Spinal cord (tissue), 10 donors: ENCODE measurements around the gene THOP1. TPM values are rescaled to one million over a fixed set of nuclear protein-coding genes. Genes with fewer than 3 reads are reported as not detected.

Source experiments
- DNase-seq, 6 donors: peaks; one replicate each; pipeline versions ENCODE4 v3.0.0 to v3.0.0-alpha.2; 2013 to 2015; ENCODE audit warnings: low spot score in 6 of 6, low read depth in 4 of 6
- H3K27ac ChIP-seq: one replicate; pipeline ENCODE4 v1.5.1; 2013; ENCODE audit warnings: low read depth, low read length, control low read depth
- H3K27me3 ChIP-seq: one replicate; pipeline ENCODE4 v1.6.1; 2013; ENCODE audit warnings: low read length; ENCODE audit not compliant: control insufficient read depth, insufficient read depth
- H3K36me3 ChIP-seq: one replicate; pipeline ENCODE4 v1.6.1; 2013; ENCODE audit warnings: low read length; ENCODE audit not compliant: control insufficient read depth, insufficient read depth
- H3K4me1 ChIP-seq: one replicate; pipeline ENCODE4 v1.6.1; 2013; ENCODE audit warnings: low read length; ENCODE audit not compliant: control insufficient read depth, insufficient read depth
- H3K4me3 ChIP-seq: one replicate; pipeline ENCODE4 v1.5.1; 2013; ENCODE audit warnings: low read depth, low read length, control low read depth
- H3K9me3 ChIP-seq: one replicate; pipeline ENCODE4 v1.6.1; 2013; ENCODE audit warnings: low read length; ENCODE audit not compliant: control insufficient read depth, insufficient read depth
- WGBS: methylation state at CpG from one replicate; pipeline ENCODE4 v1.1.5; 2013; ENCODE audit warnings: missing lambda C conversion rate; ENCODE audit not compliant: insufficient coverage; 5-methylcytosine and 5-hydroxymethylcytosine counted together
- polyA plus RNA-seq, 2 donors: library from polyadenylated mRNA; unstranded; fragments of 120-200 nt; gene quantifications; one replicate each; pipeline ENCODE4 v1.2.1, GENCODE V29; 2013; ENCODE audit not compliant: insufficient read length in 2 of 2
- total RNA-seq, 2 donors: library from RNA; depleted of rRNA in 1 of 2; stranded (reverse); fragments of 120-200 nt in 1 of 2; fragments of >200 nt in 1 of 2; gene quantifications; one replicate each; pipeline versions ENCODE4 v1.2.3 to v1.2.4, GENCODE V29; 2013 to 2014
- donor health status: healthy.

Gene THOP1
- total and polyA plus RNA-seq, 4 donors: 42.2 to 89.0 (median 63.1) TPM

DNA sequence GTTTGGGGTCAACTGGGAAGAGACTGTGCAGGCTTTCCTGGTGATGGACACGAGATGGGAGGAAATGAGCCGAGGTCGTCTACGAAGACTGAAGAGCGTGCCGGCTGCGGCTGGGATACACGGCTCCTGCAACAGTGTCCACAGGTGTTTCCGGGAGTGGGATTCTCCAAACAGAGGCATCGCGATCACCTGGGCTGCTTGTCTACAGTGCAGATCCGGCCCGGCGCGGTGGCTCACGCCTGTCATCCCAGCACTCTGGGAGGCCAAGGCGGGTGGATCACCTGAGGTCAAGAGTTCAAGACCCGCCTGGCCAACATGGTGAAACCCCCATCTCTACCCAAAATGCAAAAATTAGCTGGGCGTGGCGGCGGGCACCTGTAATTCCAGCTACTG, 33.9 kb upstream of the THOP1 start:
- H3K27ac ChIP-seq: no peak overlapping the region
- H3K36me3 ChIP-seq: peaks cover 39% of the 10 kb centered on the region
- H3K4me1 ChIP-seq: peaks cover 7% of the 10 kb centered on the region
- WGBS: 93% methylated on average over 20 of the region's 21 CpGs
- H3K27me3 ChIP-seq: no peaks in the 10 kb centered on the region
- no peak overlapping the region for H3K4me3 ChIP-seq
- DNase-seq: no peak
- H3K9me3 ChIP-seq: no peaks in the 10 kb centered on the region

DNA sequence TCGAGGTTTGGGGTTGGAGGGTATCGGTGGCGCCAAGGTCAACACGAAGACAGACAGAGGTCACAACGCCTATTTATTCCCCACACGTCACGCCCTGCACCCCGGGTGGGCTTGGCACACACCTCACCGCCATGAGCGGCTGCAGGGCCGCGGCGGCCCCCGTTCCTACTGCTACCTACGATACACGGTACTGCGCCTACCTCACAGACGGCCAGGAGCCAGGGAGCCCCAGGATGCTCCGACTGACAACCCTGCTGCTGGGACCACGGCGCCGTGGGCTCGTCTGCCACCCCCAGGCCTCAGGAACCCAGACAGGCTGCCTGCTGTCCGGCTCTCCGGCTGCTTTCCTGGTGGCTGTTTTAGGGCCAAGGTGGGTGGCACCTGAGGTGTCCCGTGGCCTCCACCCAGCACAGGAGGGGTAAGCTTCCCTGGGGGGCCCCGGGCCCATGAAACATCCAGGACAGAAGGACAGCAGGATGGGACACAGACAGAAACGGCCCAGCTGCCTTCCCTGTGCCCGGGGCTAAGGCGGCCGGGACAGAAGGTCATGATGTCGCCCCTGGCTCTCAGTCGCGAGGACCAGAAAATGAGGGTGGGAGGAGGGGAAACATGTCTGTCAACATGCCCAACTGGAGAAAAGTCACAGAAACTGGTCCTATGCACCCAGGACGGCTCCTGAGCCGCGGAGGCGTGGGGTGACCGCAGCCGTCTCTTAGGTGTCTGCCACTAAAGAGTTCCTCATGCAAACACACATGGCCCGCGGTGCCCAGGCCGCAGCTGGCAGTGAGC, 30.4 kb upstream of the THOP1 start:
- no peaks in the 10 kb centered on the region for H3K4me1 ChIP-seq
- H3K9me3 ChIP-seq: no peaks in the 10 kb centered on the region
- no peaks in the 10 kb centered on the region for H3K27me3 ChIP-seq
- no peak overlapping the region for H3K4me3 ChIP-seq
- no peak overlapping the region for H3K27ac ChIP-seq
- WGBS: 95% methylated on average over 43 of the region's 43 CpGs
- H3K36me3 ChIP-seq: peaks cover 73% of the 10 kb centered on the region
- no peak for DNase-seq

DNA sequence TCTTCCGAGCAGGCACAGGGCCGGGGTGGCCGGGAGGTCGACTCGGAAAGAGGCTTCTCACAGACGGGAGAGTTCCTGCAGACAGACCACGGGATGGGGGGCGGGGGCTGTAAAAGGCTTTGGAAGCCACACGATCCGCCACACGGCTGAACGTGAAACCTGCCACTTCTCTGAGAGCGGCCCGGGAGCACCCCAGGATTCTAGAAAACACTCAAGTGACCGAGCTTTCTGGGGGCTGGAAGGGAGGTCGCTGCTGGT, 29.9 kb upstream of the THOP1 start:
- Histone ChIP-seq H3K27me3 (no peaks in the 10 kb centered on the region), H3K36me3 (peaks cover 74% of the 10 kb centered on the region), H3K4me1 (no peaks in the 10 kb centered on the region)

DNA sequence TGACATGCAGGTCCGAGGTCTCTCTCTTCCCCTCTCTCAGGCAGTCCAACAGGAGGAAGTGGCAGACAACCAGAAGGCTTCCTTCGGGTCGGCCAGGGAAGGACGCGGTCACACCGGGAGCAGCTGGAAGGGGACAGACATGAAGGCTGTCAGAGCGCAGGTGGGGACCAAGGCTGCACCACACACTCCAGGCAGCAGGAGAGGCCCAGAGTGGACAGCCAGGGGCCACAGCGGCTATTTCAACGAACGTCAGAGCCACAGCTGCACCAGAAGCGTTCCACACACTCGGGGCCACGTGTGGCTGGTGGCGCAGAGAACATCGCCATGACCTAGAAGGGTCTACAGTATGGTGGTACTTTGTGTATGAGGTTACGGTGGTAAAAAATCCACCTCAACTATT, 29.5 kb upstream of the THOP1 start:
- H3K4me3 ChIP-seq: no peak overlapping the region
- DNase-seq: no peak
- H3K36me3 ChIP-seq: peaks cover 78% of the 10 kb centered on the region
- WGBS: 93% methylated on average over 9 of the region's 16 CpGs
- no peaks in the 10 kb centered on the region for H3K4me1 ChIP-seq
- no peaks in the 10 kb centered on the region for H3K9me3 ChIP-seq
- H3K27me3 ChIP-seq: no peaks in the 10 kb centered on the region
- H3K27ac ChIP-seq: no peak overlapping the region

More for the DNA sequence above, 29.9 kb upstream of the THOP1 start:
- no peaks in the 10 kb centered on the region for H3K9me3 ChIP-seq
- 86% methylated on average over 16 of the region's 16 CpGs for WGBS
- no peak overlapping the region for H3K27ac ChIP-seq
- DNase-seq: no peak
- H3K4me3 ChIP-seq: no peak overlapping the region

DNA sequence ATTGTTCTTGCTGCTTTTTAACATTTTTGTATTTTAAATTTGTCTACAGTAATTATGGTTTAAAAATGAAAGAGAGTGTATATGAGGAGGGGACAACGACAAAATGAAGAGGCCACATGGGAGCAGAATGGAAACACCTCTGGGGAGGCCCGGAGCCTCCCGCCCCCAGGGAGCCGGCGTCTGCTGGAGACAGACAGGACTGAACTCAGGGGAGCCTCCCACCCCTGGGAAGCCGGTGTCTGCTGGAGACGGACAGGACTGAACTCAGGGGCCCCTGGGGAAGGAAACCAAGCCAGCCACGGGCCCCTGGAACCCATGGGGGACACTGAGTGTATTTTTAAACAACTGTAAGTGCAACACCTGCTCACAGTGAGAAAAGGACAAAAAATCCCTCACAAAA, 28.8 kb upstream of the THOP1 start:
- no peak for DNase-seq
- Histone ChIP-seq H3K4me3 (no peak overlapping the region), H3K27me3 (no peaks in the 10 kb centered on the region), H3K9me3 (no peaks in the 10 kb centered on the region), H3K36me3 (peaks cover 85% of the 10 kb centered on the region), H3K4me1 (no peaks in the 10 kb centered on the region), H3K27ac (no peak overlapping the region)
- WGBS: 95% methylated on average over 7 of the region's 8 CpGs

DNA sequence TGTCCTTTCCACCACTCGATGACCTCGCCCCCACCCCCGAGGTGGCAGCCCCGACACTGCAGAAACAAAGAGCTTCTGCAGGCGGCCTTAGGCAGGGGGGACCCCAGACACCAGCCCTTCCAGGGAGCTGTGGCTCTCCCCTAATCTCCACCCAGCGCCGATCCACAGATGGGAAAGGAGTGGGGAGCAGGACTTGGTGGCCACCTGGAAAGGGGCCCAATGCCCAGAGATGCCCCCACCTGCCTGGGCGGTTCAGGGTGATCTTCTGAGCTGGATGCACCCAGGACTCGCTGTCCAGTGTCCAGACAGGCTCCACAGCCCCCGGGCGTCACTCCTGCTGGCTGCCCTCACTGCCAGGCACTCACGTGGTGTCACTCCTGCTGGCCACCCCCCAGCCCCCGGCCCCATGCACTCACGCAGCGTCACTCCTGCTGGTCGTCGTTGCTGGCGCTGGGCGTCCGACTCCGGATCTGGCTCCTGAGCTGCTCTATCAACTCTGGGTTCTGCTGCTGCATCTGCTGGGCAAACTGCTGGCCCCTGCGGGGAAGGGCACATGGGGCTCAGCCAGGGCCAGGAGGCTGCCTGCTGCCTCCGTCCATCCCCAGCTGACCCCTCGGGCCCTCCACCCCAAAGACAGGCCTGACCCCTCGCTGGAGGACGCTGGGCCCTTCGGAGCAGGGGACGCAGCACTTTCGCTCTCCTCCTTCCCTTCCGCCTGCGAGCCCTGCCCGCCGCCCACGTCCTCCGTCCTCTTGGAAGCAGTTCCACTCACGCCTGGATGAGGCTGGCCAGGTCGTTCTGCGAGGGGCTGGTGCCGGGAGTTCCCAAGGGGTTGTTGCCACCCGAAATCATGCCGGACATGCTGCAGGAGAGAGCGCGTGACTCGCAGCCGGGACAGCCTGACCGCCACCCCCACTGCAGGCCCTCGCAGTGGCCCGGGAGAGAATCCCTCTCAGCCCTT, 28.1 kb upstream of the THOP1 start:
- H3K27me3 ChIP-seq: no peaks in the 10 kb centered on the region
- WGBS: 95% methylated on average over 46 of the region's 48 CpGs
- H3K4me3 ChIP-seq: no peak overlapping the region
- no peak overlapping the region for H3K27ac ChIP-seq
- no peaks in the 10 kb centered on the region for H3K9me3 ChIP-seq
- no peaks in the 10 kb centered on the region for H3K4me1 ChIP-seq
- peaks cover 92% of the 10 kb centered on the region for H3K36me3 ChIP-seq
- DNase-seq: no peak

DNA sequence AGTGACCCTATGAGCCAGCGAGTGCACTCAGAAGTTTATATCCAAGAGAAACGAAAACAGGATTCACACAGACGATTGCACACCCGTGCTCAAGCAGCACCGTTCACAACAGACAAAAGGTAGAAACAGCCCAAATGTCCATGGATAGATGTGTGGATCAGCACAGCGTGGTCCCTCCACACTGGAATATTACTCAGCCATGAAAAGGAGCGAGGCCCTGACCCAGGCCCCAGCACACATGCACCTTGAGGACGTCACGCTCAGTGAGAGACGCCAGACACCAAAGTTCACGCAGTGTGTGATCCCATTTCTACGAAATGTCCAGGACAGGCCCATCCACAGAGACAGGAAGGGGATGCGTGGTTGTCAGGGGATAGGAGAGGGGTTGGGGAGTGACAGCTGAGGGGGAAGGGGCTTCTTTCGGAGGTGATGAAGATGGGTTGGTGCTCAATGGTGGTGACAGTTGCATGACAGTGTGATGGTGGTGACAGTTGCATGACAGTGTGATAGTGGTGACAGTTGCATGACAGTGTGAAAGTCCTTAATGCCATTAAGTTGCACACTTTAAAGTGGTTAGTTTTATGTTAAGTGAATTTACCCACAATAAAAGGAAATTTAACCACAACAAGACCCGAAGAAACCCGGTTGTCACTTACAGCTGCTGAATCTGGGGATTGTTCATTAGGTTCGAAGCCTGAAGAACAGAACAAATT, 26.5 kb upstream of the THOP1 start:
- no peak overlapping the region for H3K27ac ChIP-seq
- H3K4me1 ChIP-seq: no peaks in the 10 kb centered on the region
- no peaks in the 10 kb centered on the region for H3K9me3 ChIP-seq
- H3K36me3 ChIP-seq: peaks cover 95% of the 10 kb centered on the region
- no peak overlapping the region for H3K4me3 ChIP-seq
- 98% methylated on average over 14 of the region's 17 CpGs for WGBS
- no peaks in the 10 kb centered on the region for H3K27me3 ChIP-seq
- DNase-seq: no peak

DNA sequence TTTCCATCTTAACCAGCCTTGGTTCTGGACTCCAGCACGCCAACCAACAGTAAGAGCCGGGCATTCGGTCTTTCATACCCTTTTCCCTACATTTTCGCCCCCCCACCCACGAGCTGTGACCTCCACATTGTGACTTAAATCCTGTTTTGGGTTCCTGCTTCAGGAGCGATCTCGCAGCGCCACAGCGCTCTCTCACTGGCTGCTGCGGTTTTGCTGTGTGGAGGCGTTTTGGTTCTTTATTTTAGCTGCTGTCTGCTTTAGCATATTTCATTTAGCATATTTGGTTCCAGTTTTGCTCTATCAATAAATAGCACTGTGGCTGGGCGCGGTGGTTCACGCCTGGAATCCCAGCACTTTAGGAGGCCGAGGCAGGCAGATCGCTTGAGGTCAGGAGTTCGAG, 25.9 kb upstream of the THOP1 start:
- H3K9me3 ChIP-seq: no peaks in the 10 kb centered on the region
- H3K27me3 ChIP-seq: no peaks in the 10 kb centered on the region
- H3K4me3 ChIP-seq: no peak overlapping the region
- no peak for DNase-seq
- peaks cover 94% of the 10 kb centered on the region for H3K36me3 ChIP-seq
- WGBS: 98% methylated on average over 7 of the region's 17 CpGs
- H3K27ac ChIP-seq: no peak overlapping the region
- no peaks in the 10 kb centered on the region for H3K4me1 ChIP-seq

DNA sequence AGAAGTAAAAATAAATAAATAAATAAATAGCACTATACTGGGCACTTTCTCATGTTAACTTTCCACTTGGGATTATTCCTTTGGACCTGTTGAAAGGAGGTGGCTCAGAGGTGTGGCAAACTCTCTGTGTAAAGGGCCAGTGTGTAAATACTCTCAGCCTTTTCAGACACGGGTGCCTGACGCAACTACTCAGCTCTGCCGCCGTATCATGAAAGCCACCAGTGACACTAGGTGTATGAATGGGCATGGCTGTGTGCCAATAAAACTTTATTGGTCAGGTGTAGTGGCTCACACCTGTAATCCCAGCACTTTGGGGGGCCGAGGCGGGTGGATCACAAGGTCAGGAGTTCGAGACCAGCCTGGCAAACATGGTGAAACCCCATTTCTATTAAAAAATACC, 25.3 kb upstream of the THOP1 start:
- 95% methylated on average over 7 of the region's 7 CpGs for WGBS
- no peak for DNase-seq
- Histone ChIP-seq H3K4me1 (no peaks in the 10 kb centered on the region), H3K27me3 (no peaks in the 10 kb centered on the region), H3K4me3 (no peak overlapping the region), H3K36me3 (peaks cover 94% of the 10 kb centered on the region), H3K27ac (no peak overlapping the region), H3K9me3 (no peaks in the 10 kb centered on the region)
